HG02763 (cell line): Measurements from ENCODE around the gene DTX1.

Experiments
- ATAC-seq: cut with Tn5 transposase; IDR thresholded peaks from one replicate; pipeline ENCODE4 v1.9.1; 2021; ENCODE audit warnings: mild to moderate bottlenecking, moderate library complexity; ENCODE audit not compliant: unreplicated experiment

Gene DTX1

GRCh38 chr12:113092607-113093408, 36.3 kb downstream of the DTX1 start:
- no peak for ATAC-seq

- no peak for ATAC-seq
Measured at GRCh38 chr12:113093409-113094101, 37.0 kb downstream of the DTX1 start.

- no peak for ATAC-seq
Measured at GRCh38 chr12:113094738-113095137, 38.2 kb downstream of the DTX1 start.

- ATAC-seq = no peak
Measured at GRCh38 chr12:113095405-113095804, 38.9 kb downstream of the DTX1 start.

GRCh38 chr12:113096675-113097461, 40.3 kb downstream of the DTX1 start:
- ATAC-seq = no peak

GRCh38 chr12:113097716-113098440, 41.3 kb downstream of the DTX1 start:
- ATAC-seq = no peak

- no peak for ATAC-seq
Measured at GRCh38 chr12:113098441-113099028, 42.0 kb downstream of the DTX1 start.

- ATAC-seq = no peak
Measured at GRCh38 chr12:113099364-113099763, 42.8 kb downstream of the DTX1 start.

GRCh38 chr12:113099764-113100163, 43.2 kb downstream of the DTX1 start:
- no peak for ATAC-seq

- no peak for ATAC-seq
Measured at GRCh38 chr12:113101751-113102150, 45.2 kb downstream of the DTX1 start.

GRCh38 chr12:113102811-113103210, 46.3 kb downstream of the DTX1 start:
- no peak for ATAC-seq

- ATAC-seq = no peak
Measured at GRCh38 chr12:113103756-113104450, 47.4 kb downstream of the DTX1 start.

- ATAC-seq = no peak
Measured at GRCh38 chr12:113104953-113105510, 48.5 kb downstream of the DTX1 start.

- no peak for ATAC-seq
Measured at GRCh38 chr12:113105606-113106271, 49.2 kb downstream of the DTX1 start.

GRCh38 chr12:113106361-113106760, 49.8 kb downstream of the DTX1 start:
- ATAC-seq = no peak

GRCh38 chr12:113108308-113108707, 51.8 kb downstream of the DTX1 start:
- ATAC-seq = no peak

GRCh38 chr12:113109360-113109759, 52.8 kb downstream of the DTX1 start:
- ATAC-seq = no peak

GRCh38 chr12:113109872-113110599, 53.5 kb downstream of the DTX1 start:
- no peak for ATAC-seq
